Erythroblast (primary cell): ENCODE data around the gene PGLYRP2.

Experiments used
- GATA1 ChIP-seq: IDR thresholded peaks from 2 replicates; pipeline ENCODE4 v1.6.1; 2011; ENCODE audit warnings: low read depth, mild to moderate bottlenecking, control low read depth, low read length, moderate library complexity
- POLR2A ChIP-seq: IDR thresholded peaks from 2 replicates; pipeline ENCODE4 v1.6.1; 2011; ENCODE audit warnings: mild to moderate bottlenecking, low read length

DNA sequence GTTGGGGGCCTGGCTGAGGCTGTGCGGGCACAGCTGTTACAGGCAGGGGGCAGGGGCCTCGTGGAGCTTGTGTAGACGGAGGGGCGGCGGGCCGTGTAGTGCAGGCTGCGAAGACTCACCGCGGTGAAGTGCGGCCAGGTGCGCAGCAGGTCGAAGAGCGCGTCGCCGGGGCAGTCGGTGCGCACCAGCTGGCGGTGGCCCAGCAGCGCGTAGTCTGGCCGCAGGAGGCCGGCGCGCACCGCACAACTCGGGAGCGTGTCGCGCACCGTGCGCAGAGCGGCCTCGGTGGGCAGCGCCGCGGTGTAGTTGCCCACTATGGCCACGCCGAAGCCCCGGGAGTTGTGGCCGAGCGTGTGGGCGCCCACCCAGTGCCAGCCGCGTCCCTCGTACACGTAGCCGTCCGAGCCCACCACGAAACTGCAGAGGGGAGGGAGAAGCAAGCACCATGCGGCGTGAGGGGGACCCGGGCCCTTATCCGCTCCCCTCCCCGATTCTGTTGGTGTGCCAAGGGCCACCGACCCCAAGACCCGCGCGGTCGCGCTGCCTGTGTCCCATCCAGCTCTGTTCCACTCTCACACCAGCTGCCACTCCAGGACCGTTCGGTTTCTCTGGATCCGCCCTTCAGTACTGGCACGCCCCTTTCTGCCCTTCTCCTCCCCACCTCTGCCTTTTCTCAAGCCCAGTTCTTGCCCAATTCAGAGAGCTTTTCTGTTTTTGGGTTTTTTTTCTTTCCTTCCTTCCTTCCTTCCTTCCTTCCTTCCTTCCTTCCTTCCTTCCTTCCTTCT, 9.6 kb downstream of the PGLYRP2 start:
- TF ChIP-seq POLR2A = no peak
- TF ChIP-seq GATA1 = no peak
